ENCODE data around the gene SP7. TPM values are rescaled to one million over a fixed set of nuclear protein-coding genes. Genes with fewer than 3 reads are reported as not detected.

The SP7 gene
- not detected for total RNA-seq

DNA sequence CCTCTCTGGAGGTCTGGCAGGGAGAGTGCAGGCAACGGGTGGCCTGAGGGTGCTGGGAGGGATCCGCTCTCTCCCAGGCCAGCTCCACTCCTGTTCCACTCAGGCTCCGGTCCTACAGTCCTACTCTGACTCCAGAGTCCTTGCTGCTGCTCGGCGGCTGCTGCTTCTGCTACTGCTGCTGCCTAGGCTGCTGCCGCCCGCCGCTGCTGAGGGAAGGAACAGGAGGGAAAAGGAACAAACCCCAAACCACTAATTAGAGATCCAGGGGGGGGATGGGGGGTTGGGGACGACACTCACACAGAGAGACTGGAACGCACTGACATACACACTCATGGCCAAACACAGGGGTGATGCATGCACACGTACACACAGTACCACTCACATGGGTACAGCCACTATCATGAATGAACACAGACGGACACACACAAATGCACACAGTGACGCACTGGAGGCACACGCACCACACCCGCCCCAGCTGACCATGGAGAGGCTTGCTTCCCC, at the start of gene SP7:
TSS of gene SP7 (minus strand) at position 174 of the 501 bp plus-strand sequence. CDS start 708 bp downstream, outside the sequence.
- Histone ChIP-seq H3K9me3 (ENCODE audit: control insufficient read depth in 3 of 3, low read length in 3 of 3) (no peaks in the 10 kb centered on the region), H3K4me3 (ENCODE audit: low read length in 3 of 3) (no peak within 1 kb of the TSS), H3K9ac (ENCODE audit: low read depth in 1 of 3, low read length in 3 of 3) (no peak within 1 kb of the TSS), H3K4me1 (ENCODE audit: control insufficient read depth in 3 of 3, insufficient read depth in 3 of 3, low read length in 3 of 3) (peaks cover 0 to 2% (median 0%) of the 10 kb centered on the region in 3 donors), H3K27me3 (ENCODE audit: control insufficient read depth in 3 of 3, insufficient read depth in 3 of 3, low read length in 3 of 3) (peaks cover 25 to 47% (median 44%) of the 10 kb centered on the region in 3 donors), H3K36me3 (ENCODE audit: control insufficient read depth in 3 of 3, insufficient read depth in 3 of 3, low read length in 3 of 3) (no peaks in the 10 kb centered on the region), H3K27ac (ENCODE audit: low read depth, low read length) (no peak within 1 kb of the TSS)

DNA sequence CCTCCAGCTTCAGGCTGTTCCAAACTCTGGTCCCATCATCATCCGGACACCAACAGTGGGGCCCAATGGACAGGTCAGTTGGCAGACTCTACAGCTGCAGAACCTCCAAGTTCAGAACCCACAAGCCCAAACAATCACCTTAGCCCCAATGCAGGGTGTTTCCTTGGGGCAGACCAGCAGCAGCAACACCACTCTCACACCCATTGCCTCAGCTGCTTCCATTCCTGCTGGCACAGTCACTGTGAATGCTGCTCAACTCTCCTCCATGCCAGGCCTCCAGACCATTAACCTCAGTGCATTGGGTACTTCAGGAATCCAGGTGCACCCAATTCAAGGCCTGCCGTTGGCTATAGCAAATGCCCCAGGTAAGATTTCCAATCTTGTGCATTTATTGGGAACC, 47.1 kb upstream of the SP7 start:
- H3K36me3 ChIP-seq (ENCODE audit: control insufficient read depth in 3 of 3, insufficient read depth in 3 of 3, low read length in 3 of 3) = peaks cover 22 to 31% (median 27%) of the 10 kb centered on the region in 3 donors
- H3K4me3 ChIP-seq (ENCODE audit: low read length in 3 of 3) = peak overlapping the region; percentile 54 to 67 (median 65)
- no peaks in the 10 kb centered on the region for H3K9me3 ChIP-seq (ENCODE audit: control insufficient read depth in 3 of 3, low read length in 3 of 3)
- no peaks in the 10 kb centered on the region for H3K27me3 ChIP-seq (ENCODE audit: control insufficient read depth in 3 of 3, insufficient read depth in 3 of 3, low read length in 3 of 3)
- no peak overlapping the region for H3K27ac ChIP-seq (ENCODE audit: low read depth, low read length)
- peaks cover 42 to 59% (median 58%) of the 10 kb centered on the region in 3 donors for H3K4me1 ChIP-seq (ENCODE audit: control insufficient read depth in 3 of 3, insufficient read depth in 3 of 3, low read length in 3 of 3)
- H3K9ac ChIP-seq (ENCODE audit: low read depth in 1 of 3, low read length in 3 of 3) = peak overlapping the region in 2 of 3 donors; percentile 32 to 72

DNA sequence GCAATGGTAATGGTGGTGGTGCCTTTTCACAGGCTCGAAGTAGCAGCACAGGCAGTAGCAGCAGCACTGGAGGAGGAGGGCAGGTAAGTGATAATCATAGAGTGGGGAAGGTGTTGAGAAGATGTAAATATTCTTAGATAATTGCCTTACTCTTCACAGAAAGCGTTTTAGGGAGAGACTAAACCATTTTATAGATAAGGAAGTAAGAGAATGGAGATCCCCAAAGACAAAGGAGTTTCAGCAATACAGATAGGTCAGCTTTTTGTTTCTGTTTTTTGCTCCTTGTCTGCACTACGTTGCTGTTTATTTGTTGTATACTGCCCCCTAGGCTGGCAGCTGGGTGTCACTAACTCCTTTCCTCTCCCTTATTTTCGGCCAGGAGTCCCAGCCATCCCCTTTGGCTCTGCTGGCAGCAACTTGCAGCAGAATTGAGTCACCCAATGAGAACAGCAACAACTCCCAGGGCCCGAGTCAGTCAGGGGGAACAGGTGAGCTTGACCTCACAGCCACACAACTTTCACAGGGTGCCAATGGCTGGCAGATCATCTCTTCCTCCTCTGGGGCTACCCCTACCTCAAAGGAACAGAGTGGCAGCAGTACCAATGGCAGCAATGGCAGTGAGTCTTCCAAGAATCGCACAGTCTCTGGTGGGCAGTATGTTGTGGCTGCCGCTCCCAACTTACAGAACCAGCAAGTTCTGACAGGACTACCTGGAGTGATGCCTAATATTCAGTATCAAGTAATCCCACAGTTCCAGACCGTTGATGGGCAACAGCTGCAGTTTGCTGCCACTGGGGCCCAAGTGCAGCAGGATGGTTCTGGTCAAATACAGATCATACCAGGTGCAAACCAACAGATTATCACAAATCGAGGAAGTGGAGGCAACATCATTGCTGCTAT, 45.8 kb upstream of the SP7 start:
- H3K9ac ChIP-seq (ENCODE audit: low read depth in 1 of 3, low read length in 3 of 3) = peak overlapping the region; percentile 23 to 72 (median 59)
- no peaks in the 10 kb centered on the region for H3K27me3 ChIP-seq (ENCODE audit: control insufficient read depth in 3 of 3, insufficient read depth in 3 of 3, low read length in 3 of 3)
- peaks cover 22 to 27% (median 27%) of the 10 kb centered on the region in 3 donors for H3K36me3 ChIP-seq (ENCODE audit: control insufficient read depth in 3 of 3, insufficient read depth in 3 of 3, low read length in 3 of 3)
- peak overlapping the region; percentile 60 to 80 (median 65) for H3K4me3 ChIP-seq (ENCODE audit: low read length in 3 of 3)
- no peaks in the 10 kb centered on the region for H3K9me3 ChIP-seq (ENCODE audit: control insufficient read depth in 3 of 3, low read length in 3 of 3)
- peak overlapping the region; percentile 78 for H3K27ac ChIP-seq (ENCODE audit: low read depth, low read length)
- H3K4me1 ChIP-seq (ENCODE audit: control insufficient read depth in 3 of 3, insufficient read depth in 3 of 3, low read length in 3 of 3) = peaks cover 39 to 50% (median 49%) of the 10 kb centered on the region in 3 donors

DNA sequence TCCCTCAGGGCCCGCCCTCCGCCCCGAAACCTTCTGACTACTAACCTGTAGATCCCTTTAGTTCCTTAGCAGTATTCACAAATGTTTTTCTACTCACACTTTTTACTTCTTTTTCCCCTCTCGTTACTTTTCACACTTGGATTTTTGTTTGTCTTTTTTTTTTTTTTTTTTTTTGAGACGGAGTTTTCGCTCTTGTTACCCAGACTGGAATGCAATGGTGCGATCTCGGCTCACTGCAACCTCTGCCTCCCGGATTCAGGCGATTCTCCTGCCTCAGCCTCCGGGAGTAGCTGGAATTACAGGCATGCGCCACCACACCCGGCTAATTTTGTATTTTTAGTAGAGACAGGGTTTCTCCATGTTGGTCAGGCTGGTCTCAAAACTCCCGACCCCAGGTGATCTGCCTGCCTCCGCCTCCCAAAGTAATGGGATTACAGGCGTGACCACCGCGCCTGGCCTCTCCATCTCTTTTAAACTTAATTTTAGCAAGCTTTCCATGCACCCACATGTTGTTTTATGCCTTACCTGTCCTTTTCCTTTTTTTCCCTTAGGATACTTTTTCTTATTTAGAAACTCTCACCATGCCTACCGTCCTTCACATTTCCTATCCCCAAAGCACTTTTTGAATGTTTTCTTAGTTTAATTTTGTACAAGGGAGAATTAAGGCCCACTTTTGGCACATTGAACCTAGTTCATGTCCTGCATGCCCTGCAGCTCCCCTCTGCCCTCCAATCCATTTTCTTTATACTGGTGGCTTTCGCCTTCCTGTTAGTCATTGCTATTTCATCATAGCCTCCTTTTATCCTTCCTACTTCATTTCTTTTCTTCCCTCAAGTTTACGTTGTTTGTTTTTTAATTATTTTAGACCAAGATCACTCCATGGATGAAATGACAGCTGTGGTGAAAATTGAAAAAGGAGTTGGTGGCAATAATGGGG, 44.9 kb upstream of the SP7 start:
- Histone ChIP-seq H3K9me3 (ENCODE audit: control insufficient read depth in 3 of 3, low read length in 3 of 3) (no peaks in the 10 kb centered on the region), H3K27me3 (ENCODE audit: control insufficient read depth in 3 of 3, insufficient read depth in 3 of 3, low read length in 3 of 3) (no peaks in the 10 kb centered on the region), H3K4me3 (ENCODE audit: low read length in 3 of 3) (peak overlapping the region; percentile 60 to 80 (median 65)), H3K4me1 (ENCODE audit: control insufficient read depth in 3 of 3, insufficient read depth in 3 of 3, low read length in 3 of 3) (peaks cover 39 to 43% (median 43%) of the 10 kb centered on the region in 3 donors), H3K9ac (ENCODE audit: low read depth in 1 of 3, low read length in 3 of 3) (peak overlapping the region; percentile 54 to 72 (median 59)), H3K36me3 (ENCODE audit: control insufficient read depth in 3 of 3, insufficient read depth in 3 of 3, low read length in 3 of 3) (peaks cover 22 to 27% (median 25%) of the 10 kb centered on the region in 3 donors), H3K27ac (ENCODE audit: low read depth, low read length) (peak overlapping the region; percentile 78)

DNA sequence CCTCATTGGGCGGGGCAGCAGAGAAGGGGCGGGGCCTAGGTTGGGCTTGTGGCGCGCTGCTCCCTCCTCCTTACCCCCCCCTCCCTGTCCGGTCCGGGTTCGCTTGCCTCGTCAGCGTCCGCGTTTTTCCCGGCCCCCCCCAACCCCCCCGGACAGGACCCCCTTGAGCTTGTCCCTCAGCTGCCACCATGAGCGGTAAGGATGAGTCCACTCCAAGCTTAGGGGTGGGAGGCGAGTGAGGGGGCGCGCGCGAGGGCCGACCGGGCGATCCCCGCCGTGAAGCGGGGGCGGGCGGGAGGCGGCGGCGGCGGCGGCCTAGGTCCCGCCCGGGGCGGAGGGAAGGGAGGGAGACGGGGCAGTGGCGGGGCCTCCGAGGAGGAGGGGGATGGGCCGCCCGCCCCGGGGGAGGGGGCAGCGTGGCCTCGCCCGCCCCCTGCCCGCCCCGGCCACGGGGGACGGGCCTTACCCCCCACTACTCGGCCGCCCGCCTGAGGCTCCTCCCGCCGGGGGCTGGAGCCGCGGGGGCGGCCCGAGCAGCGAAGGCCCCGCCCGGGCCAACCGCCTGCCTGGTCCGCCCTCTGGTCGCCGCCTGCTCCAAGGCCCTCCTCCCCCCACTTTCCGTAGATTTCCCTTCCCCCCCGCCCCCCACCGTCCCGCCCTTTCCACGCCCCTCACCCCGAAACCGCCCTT, 44.1 kb upstream of the SP7 start, which contains the start of gene SP1:
TSS of gene SP1 (plus strand) at position 73 of the 690 bp plus-strand sequence. CDS start at position 189, 116 bp downstream.
- Histone ChIP-seq H3K4me1 (ENCODE audit: control insufficient read depth in 3 of 3, insufficient read depth in 3 of 3, low read length in 3 of 3) (peaks cover 39 to 43% (median 41%) of the 10 kb centered on the region in 3 donors), H3K36me3 (ENCODE audit: control insufficient read depth in 3 of 3, insufficient read depth in 3 of 3, low read length in 3 of 3) (peaks cover 22 to 27% (median 24%) of the 10 kb centered on the region in 3 donors)

DNA sequence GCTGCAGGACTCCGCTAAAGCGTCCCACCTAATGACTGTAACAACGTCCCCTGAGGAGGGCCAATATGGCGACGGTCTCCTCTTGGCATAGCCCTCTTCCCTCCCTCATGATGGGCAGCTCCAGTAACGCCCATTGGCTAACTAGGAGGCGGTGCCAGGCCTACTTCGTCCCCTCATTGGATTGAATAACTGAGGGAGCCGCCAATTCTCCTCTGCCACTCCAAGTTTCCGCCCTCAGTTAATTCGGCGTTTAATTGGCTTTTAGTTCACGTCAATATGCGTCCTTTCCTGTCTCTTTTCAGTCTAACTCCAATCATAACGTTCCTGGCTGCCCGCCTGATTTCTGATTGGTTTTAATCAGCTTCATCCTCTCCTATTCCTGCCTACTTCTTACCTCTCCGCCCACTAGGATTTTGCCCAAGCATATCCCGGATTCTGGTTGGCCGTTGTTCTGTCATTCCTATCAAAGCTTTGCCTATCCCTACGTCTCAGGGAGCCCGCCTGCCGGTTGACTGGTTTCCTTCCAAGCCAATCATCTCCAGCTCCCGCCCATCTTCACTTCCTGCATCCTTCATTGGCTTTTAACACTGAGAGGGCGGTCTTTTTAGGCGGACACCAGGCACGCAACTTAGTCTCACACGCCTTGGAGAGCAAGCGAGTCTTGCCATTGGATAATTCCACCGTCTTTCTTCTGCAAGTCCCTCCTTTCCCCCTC, 43.4 kb upstream of the SP7 start:
- peaks cover 22 to 25% (median 24%) of the 10 kb centered on the region in 3 donors for H3K36me3 ChIP-seq (ENCODE audit: control insufficient read depth in 3 of 3, insufficient read depth in 3 of 3, low read length in 3 of 3)
- H3K27ac ChIP-seq (ENCODE audit: low read depth, low read length) = peak overlapping the region; percentile 96
- H3K9me3 ChIP-seq (ENCODE audit: control insufficient read depth in 3 of 3, low read length in 3 of 3) = no peaks in the 10 kb centered on the region
- H3K9ac ChIP-seq (ENCODE audit: low read depth in 1 of 3, low read length in 3 of 3) = peak overlapping the region; percentile 85 to 97 (median 97)
- peaks cover 38 to 41% (median 38%) of the 10 kb centered on the region in 3 donors for H3K4me1 ChIP-seq (ENCODE audit: control insufficient read depth in 3 of 3, insufficient read depth in 3 of 3, low read length in 3 of 3)
- no peaks in the 10 kb centered on the region for H3K27me3 ChIP-seq (ENCODE audit: control insufficient read depth in 3 of 3, insufficient read depth in 3 of 3, low read length in 3 of 3)
- H3K4me3 ChIP-seq (ENCODE audit: low read length in 3 of 3) = peak overlapping the region; percentile 83 to 97 (median 94)

More for the DNA sequence above, 44.1 kb upstream of the SP7 start, which contains the start of gene SP1:
- Histone ChIP-seq H3K9me3 (ENCODE audit: control insufficient read depth in 3 of 3, low read length in 3 of 3) (no peaks in the 10 kb centered on the region), H3K27ac (ENCODE audit: low read depth, low read length) (peak within 1 kb of the TSS; percentile 96), H3K4me3 (ENCODE audit: low read length in 3 of 3) (peak within 1 kb of the TSS; percentile 83 to 97 (median 94)), H3K9ac (ENCODE audit: low read depth in 1 of 3, low read length in 3 of 3) (peak within 1 kb of the TSS; percentile 85 to 97 (median 97)), H3K27me3 (ENCODE audit: control insufficient read depth in 3 of 3, insufficient read depth in 3 of 3, low read length in 3 of 3) (no peaks in the 10 kb centered on the region)

DNA sequence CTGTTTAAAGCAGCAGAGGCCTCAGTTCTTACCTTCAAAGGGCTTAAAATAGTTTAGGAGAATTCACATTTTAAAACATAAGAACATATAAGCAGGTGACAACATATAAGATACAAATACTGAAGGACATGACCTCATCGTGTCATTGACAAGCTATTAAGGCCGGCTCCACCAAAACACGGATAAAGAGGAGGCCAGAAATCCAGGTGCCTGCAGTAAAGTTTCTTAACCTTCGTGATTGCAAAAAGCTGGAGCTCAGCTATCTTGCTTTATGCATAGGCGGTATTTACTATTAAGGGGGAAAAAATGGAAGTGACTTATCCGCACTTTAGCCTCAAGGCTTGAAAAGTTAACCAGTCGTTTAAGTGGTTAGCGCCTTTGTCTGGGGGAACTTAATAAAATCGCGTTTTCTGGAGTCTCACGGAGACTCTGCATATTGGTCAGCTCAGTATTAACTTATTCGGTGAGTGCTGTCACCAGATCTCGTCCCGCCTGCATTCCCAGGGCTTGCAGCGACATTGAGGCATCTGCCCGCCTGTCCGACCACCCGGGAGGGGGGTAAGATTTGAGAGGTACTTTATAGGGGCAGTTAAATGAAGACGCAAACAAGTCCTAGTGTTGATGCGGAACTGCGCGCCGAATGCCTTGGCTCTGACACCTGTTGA, 42.7 kb upstream of the SP7 start:
- H3K36me3 ChIP-seq (ENCODE audit: control insufficient read depth in 3 of 3, insufficient read depth in 3 of 3, low read length in 3 of 3) = peaks cover 21 to 24% (median 22%) of the 10 kb centered on the region in 3 donors
- H3K27me3 ChIP-seq (ENCODE audit: control insufficient read depth in 3 of 3, insufficient read depth in 3 of 3, low read length in 3 of 3) = no peaks in the 10 kb centered on the region
- peak overlapping the region; percentile 85 to 97 (median 97) for H3K9ac ChIP-seq (ENCODE audit: low read depth in 1 of 3, low read length in 3 of 3)
- peak overlapping the region; percentile 83 to 97 (median 94) for H3K4me3 ChIP-seq (ENCODE audit: low read length in 3 of 3)
- no peaks in the 10 kb centered on the region for H3K9me3 ChIP-seq (ENCODE audit: control insufficient read depth in 3 of 3, low read length in 3 of 3)
- peaks cover 35% of the 10 kb centered on the region in 3 donors for H3K4me1 ChIP-seq (ENCODE audit: control insufficient read depth in 3 of 3, insufficient read depth in 3 of 3, low read length in 3 of 3)
- H3K27ac ChIP-seq (ENCODE audit: low read depth, low read length) = peak overlapping the region; percentile 94

DNA sequence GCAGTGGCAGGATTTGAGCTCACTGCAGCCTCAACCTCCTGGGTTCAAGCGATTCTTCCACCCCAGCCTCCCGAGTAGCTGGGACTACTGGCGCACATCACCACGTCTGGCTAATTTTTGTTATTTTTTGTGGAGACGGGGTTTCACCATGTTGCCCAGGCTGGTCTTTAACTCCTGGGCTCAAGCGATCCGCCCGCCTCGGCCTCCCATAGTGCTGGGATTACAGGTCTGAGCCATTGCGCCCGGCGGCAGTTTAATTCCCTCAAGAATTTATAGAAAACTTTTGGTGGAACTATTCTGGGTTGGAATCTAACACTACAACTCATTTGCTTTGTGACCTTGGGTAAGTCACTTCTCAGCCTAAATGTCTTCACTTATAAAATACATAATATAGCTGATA, 42.1 kb upstream of the SP7 start:
- H3K9me3 ChIP-seq (ENCODE audit: control insufficient read depth in 3 of 3, low read length in 3 of 3) = no peaks in the 10 kb centered on the region
- no peak overlapping the region for H3K4me3 ChIP-seq (ENCODE audit: low read length in 3 of 3)
- peaks cover 28 to 31% (median 29%) of the 10 kb centered on the region in 3 donors for H3K4me1 ChIP-seq (ENCODE audit: control insufficient read depth in 3 of 3, insufficient read depth in 3 of 3, low read length in 3 of 3)
- peak overlapping the region; percentile 85 to 97 (median 97) for H3K9ac ChIP-seq (ENCODE audit: low read depth in 1 of 3, low read length in 3 of 3)
- peaks cover 18 to 20% (median 18%) of the 10 kb centered on the region in 3 donors for H3K36me3 ChIP-seq (ENCODE audit: control insufficient read depth in 3 of 3, insufficient read depth in 3 of 3, low read length in 3 of 3)
- H3K27ac ChIP-seq (ENCODE audit: low read depth, low read length) = peak overlapping the region; percentile 94
- H3K27me3 ChIP-seq (ENCODE audit: control insufficient read depth in 3 of 3, insufficient read depth in 3 of 3, low read length in 3 of 3) = no peaks in the 10 kb centered on the region
